Fibroblast of skin of scalp (primary cell): ENCODE data around the gene LARP1.
A peak's percentile ranks its signal among the peaks of the same experiment; 100 is the strongest.
"Not testable (repeated sequence)": the region's sequence is repeated elsewhere in the genome, so short reads cannot be mapped to it uniquely, and the experiment has no call there.

Source experiments
- DNase-seq: peaks from one replicate; pipeline ENCODE4 v3.0.0-alpha.2; 2013

LARP1 gene

GRCh38 chr5:154830219-154830595, 75.0 kb downstream of the LARP1 start:
- DNase-seq: no peak

- DNase-seq: no peak
Observed at GRCh38 chr5:154830596-154830995, 75.4 kb downstream of the LARP1 start.

- no peak for DNase-seq
Observed at GRCh38 chr5:154831451-154831850, 76.3 kb downstream of the LARP1 start.

- not testable (repeated sequence) for DNase-seq
Observed at GRCh38 chr5:154832804-154833203, 77.6 kb downstream of the LARP1 start.

- no peak for DNase-seq
Observed at GRCh38 chr5:154834053-154834452, 78.9 kb downstream of the LARP1 start.

GRCh38 chr5:154835701-154836052, 80.5 kb downstream of the LARP1 start:
- not testable (repeated sequence) for DNase-seq

- DNase-seq: no peak
Observed at GRCh38 chr5:154836225-154836624, 81.0 kb downstream of the LARP1 start.

- no peak for DNase-seq
Observed at GRCh38 chr5:154837009-154837901, 82.1 kb downstream of the LARP1 start.

GRCh38 chr5:154840435-154841272, 85.5 kb downstream of the LARP1 start:
- DNase-seq: no peak

- no peak for DNase-seq
Observed at GRCh38 chr5:154841273-154841661, 86.1 kb downstream of the LARP1 start.

- DNase-seq: no peak
Observed at GRCh38 chr5:154842689-154843530, 87.7 kb downstream of the LARP1 start.

GRCh38 chr5:154844809-154845208, 89.6 kb downstream of the LARP1 start:
- no peak for DNase-seq

- DNase-seq: no peak
Observed at GRCh38 chr5:154849264-154849785, 94.1 kb downstream of the LARP1 start.

GRCh38 chr5:154849791-154850201, 94.6 kb downstream of the LARP1 start:
- no peak for DNase-seq

- DNase-seq: peak; percentile 68
Observed at GRCh38 chr5:154850255-154851062, 95.3 kb downstream of the LARP1 start, which contains the start of gene FAXDC2. Gene FAXDC2, minus strand, starts transcription at chr5:154850603. Its CDS starts 12,425 bp downstream, at chr5:154838178.

GRCh38 chr5:154851351-154851750, 96.2 kb downstream of the LARP1 start:
- DNase-seq: no peak

GRCh38 chr5:154857530-154858296, 102.5 kb downstream of the LARP1 start:
- DNase-seq: peak; percentile 97

GRCh38 chr5:154858297-154858971, 103.3 kb downstream of the LARP1 start, which contains the start of gene CNOT8:
Gene CNOT8, plus strand, starts transcription at chr5:154858627. Its CDS starts 4,652 bp downstream, at chr5:154863279.
- peak; percentile 98 for DNase-seq

GRCh38 chr5:154858972-154859871, 104.0 kb downstream of the LARP1 start:
- DNase-seq: no peak
